Naive B cell (primary cell): ENCODE measurements around the gene TRAPPC6A. TPM values are rescaled to one million over a fixed set of nuclear protein-coding genes. Genes with fewer than 3 reads are reported as not detected.
A peak's percentile ranks its signal among the peaks of the same experiment; 100 is the strongest.

Experiments
- ATAC-seq, 2 donors: fragments of 150-1000 bp; cut with Tn5 transposase; 2 replicates each; pipeline ENCODE4 v1.10.0; 2021; ENCODE audit warnings: low read depth in 2 of 2, mild to moderate bottlenecking in 2 of 2, moderate library complexity in 2 of 2
- DNase-seq: peaks from one replicate; pipeline ENCODE4 v3.0.0; 2022
- H3K27ac Mint-ChIP-seq, 6 donors: one replicate each; pipeline ENCODE4 v1.8.0; 2020 to 2022; ENCODE audit warnings: mild to moderate bottlenecking in 6 of 6, mixed read lengths in 6 of 6, moderate library complexity in 5 of 6, inconsistent platforms in 2 of 6
- H3K27me3 Mint-ChIP-seq, 3 donors: one replicate each; pipeline ENCODE4 v1.8.0; 2021 to 2022; ENCODE audit warnings: mixed read lengths in 3 of 3, mild to moderate bottlenecking in 1 of 3
- H3K36me3 Mint-ChIP-seq, 2 donors: one replicate each; pipeline ENCODE4 v1.8.0; 2020 to 2022; ENCODE audit warnings: mixed read lengths in 2 of 2, inconsistent platforms in 1 of 2, mild to moderate bottlenecking in 1 of 2
- H3K4me1 Mint-ChIP-seq, 3 donors: one replicate each; pipeline ENCODE4 v1.8.0; 2020 to 2022; ENCODE audit warnings: mixed read lengths in 3 of 3, inconsistent platforms in 1 of 3, mild to moderate bottlenecking in 1 of 3, moderate library complexity in 1 of 3
- H3K4me3 Mint-ChIP-seq, 8 donors: one replicate each; pipeline ENCODE4 v1.8.0; 2020 to 2022; ENCODE audit warnings: mild to moderate bottlenecking in 8 of 8, mixed read lengths in 8 of 8, moderate library complexity in 8 of 8, inconsistent platforms in 2 of 8
- H3K9me3 Mint-ChIP-seq, 7 donors: one replicate each; pipeline ENCODE4 v1.8.0; 2020 to 2022; ENCODE audit warnings: mixed read lengths in 7 of 7, mild to moderate bottlenecking in 5 of 7, inconsistent platforms in 2 of 7, moderate library complexity in 1 of 7
- polyA plus RNA-seq, 6 donors: library from polyadenylated mRNA; unstranded; fragments of 300-500 nt; fragmentation: Illumina TruSeq; gene quantifications; one replicate each; pipeline ENCODE4 v1.2.3, GENCODE V29; 2021; ENCODE audit warnings: low read depth in 6 of 6

The TRAPPC6A gene
- polyA plus RNA-seq, 6 donors from 2014 or later: 114 to 248 (median 134) TPM

- H3K27me3 Mint-ChIP-seq: peaks cover 0 to 10% (median 10%) of the 10 kb centered on the region in 3 donors
- H3K4me3 Mint-ChIP-seq: peak overlapping the region in 3 of 8 donors; percentile 15 to 69 (median 44)
- peak; percentile 89 to 90 for ATAC-seq
- DNase-seq: peak; percentile 30
- peak overlapping the region in 3 of 6 donors; percentile 15 to 78 (median 73) for H3K27ac Mint-ChIP-seq
- H3K36me3 Mint-ChIP-seq: no peaks in the 10 kb centered on the region
- no peaks in the 10 kb centered on the region for H3K9me3 Mint-ChIP-seq
- peaks cover 16 to 30% (median 22%) of the 10 kb centered on the region in 3 donors for H3K4me1 Mint-ChIP-seq
These were observed 13.3 kb downstream of the TRAPPC6A start for GRCh38 chr19:45164577-45165335.

GRCh38 chr19:45163751-45164460, 14.1 kb downstream of the TRAPPC6A start:
- no peaks in the 10 kb centered on the region for H3K36me3 Mint-ChIP-seq
- no peak for DNase-seq
- no peaks in the 10 kb centered on the region for H3K9me3 Mint-ChIP-seq
- peaks cover 0 to 19% (median 11%) of the 10 kb centered on the region in 3 donors for H3K27me3 Mint-ChIP-seq
- peak in 1 of 2 donors; percentile 4 for ATAC-seq
- peak overlapping the region in 4 of 8 donors; percentile 19 to 66 (median 52) for H3K4me3 Mint-ChIP-seq
- H3K27ac Mint-ChIP-seq: peak overlapping the region in 4 of 6 donors; percentile 73 to 79 (median 77)
- H3K4me1 Mint-ChIP-seq: peaks cover 16 to 30% (median 22%) of the 10 kb centered on the region in 3 donors

GRCh38 chr19:45163156-45163555, 14.9 kb downstream of the TRAPPC6A start:
- no peak for ATAC-seq
- DNase-seq: no peak
- Mint-ChIP-seq H3K36me3 (no peaks in the 10 kb centered on the region), H3K27ac (no peak overlapping the region), H3K27me3 (peaks cover 0 to 26% (median 18%) of the 10 kb centered on the region in 3 donors), H3K4me1 (peaks cover 16 to 33% (median 26%) of the 10 kb centered on the region in 3 donors), H3K9me3 (no peaks in the 10 kb centered on the region), H3K4me3 (peak overlapping the region in 1 of 8 donors; percentile 21)

- H3K4me3 Mint-ChIP-seq: no peak overlapping the region
- no peaks in the 10 kb centered on the region for H3K9me3 Mint-ChIP-seq
- H3K27me3 Mint-ChIP-seq: peaks cover 0 to 31% (median 22%) of the 10 kb centered on the region in 3 donors
- H3K27ac Mint-ChIP-seq: no peak overlapping the region
- H3K4me1 Mint-ChIP-seq: peaks cover 16 to 36% (median 28%) of the 10 kb centered on the region in 3 donors
- ATAC-seq (no peak), DNase-seq (no peak)
- H3K36me3 Mint-ChIP-seq: no peaks in the 10 kb centered on the region
These were observed 15.4 kb downstream of the TRAPPC6A start for GRCh38 chr19:45162608-45163143.

- no peaks in the 10 kb centered on the region for H3K36me3 Mint-ChIP-seq
- H3K27ac Mint-ChIP-seq: no peak overlapping the region
These were observed 16.1 kb downstream of the TRAPPC6A start for GRCh38 chr19:45161738-45162607.

GRCh38 chr19:45160870-45161737, 16.9 kb downstream of the TRAPPC6A start, which contains the start of gene NKPD1:
TSS of gene NKPD1 (minus strand) at chr19:45160982. CDS start at chr19:45160150, 832 bp downstream.
- no peaks in the 10 kb centered on the region for H3K9me3 Mint-ChIP-seq
- DNase-seq: no peak
- peaks cover 5 to 44% (median 33%) of the 10 kb centered on the region in 3 donors for H3K27me3 Mint-ChIP-seq
- no peaks in the 10 kb centered on the region for H3K36me3 Mint-ChIP-seq
- H3K27ac Mint-ChIP-seq: peak within 1 kb of the TSS in 2 of 6 donors; percentile 52 to 88
- ATAC-seq: no peak
- H3K4me1 Mint-ChIP-seq: peaks cover 16 to 31% (median 28%) of the 10 kb centered on the region in 3 donors
- peak within 1 kb of the TSS in 1 of 8 donors; percentile 48 for H3K4me3 Mint-ChIP-seq

More at GRCh38 chr19:45161738-45162607, 16.1 kb downstream of the TRAPPC6A start:
- peaks cover 3 to 35% (median 28%) of the 10 kb centered on the region in 3 donors for H3K27me3 Mint-ChIP-seq
- no peaks in the 10 kb centered on the region for H3K9me3 Mint-ChIP-seq
- DNase-seq (no peak), ATAC-seq (no peak)
- no peak overlapping the region for H3K4me3 Mint-ChIP-seq
- H3K4me1 Mint-ChIP-seq: peaks cover 16 to 34% (median 28%) of the 10 kb centered on the region in 3 donors

- Mint-ChIP-seq H3K9me3 (no peaks in the 10 kb centered on the region), H3K27me3 (peaks cover 5 to 53% (median 41%) of the 10 kb centered on the region in 3 donors), H3K36me3 (no peaks in the 10 kb centered on the region), H3K4me3 (no peak overlapping the region), H3K27ac (peak overlapping the region in 1 of 6 donors; percentile 88), H3K4me1 (peaks cover 12 to 31% (median 23%) of the 10 kb centered on the region in 3 donors)
- no peak for DNase-seq
- no peak for ATAC-seq
These were observed 18.1 kb downstream of the TRAPPC6A start for GRCh38 chr19:45159971-45160324.

GRCh38 chr19:45159210-45159970, 18.6 kb downstream of the TRAPPC6A start:
- H3K27me3 Mint-ChIP-seq: peaks cover 5 to 57% (median 43%) of the 10 kb centered on the region in 3 donors
- H3K4me3 Mint-ChIP-seq: no peak overlapping the region
- H3K36me3 Mint-ChIP-seq: no peaks in the 10 kb centered on the region
- DNase-seq (no peak), ATAC-seq (no peak)
- H3K9me3 Mint-ChIP-seq: no peaks in the 10 kb centered on the region
- peak overlapping the region in 1 of 6 donors; percentile 86 for H3K27ac Mint-ChIP-seq
- H3K4me1 Mint-ChIP-seq: peaks cover 9 to 28% (median 23%) of the 10 kb centered on the region in 3 donors

GRCh38 chr19:45158503-45159209, 19.4 kb downstream of the TRAPPC6A start:
- Mint-ChIP-seq H3K9me3 (no peaks in the 10 kb centered on the region), H3K4me3 (no peak overlapping the region), H3K27ac (peak overlapping the region in 1 of 6 donors; percentile 86), H3K36me3 (no peaks in the 10 kb centered on the region), H3K4me1 (peaks cover 8 to 28% (median 23%) of the 10 kb centered on the region in 3 donors), H3K27me3 (peaks cover 11 to 64% (median 50%) of the 10 kb centered on the region in 3 donors)
- DNase-seq (no peak), ATAC-seq (no peak)

GRCh38 chr19:45156751-45157150, 21.3 kb downstream of the TRAPPC6A start:
- Mint-ChIP-seq H3K9me3 (no peaks in the 10 kb centered on the region), H3K36me3 (no peaks in the 10 kb centered on the region), H3K4me1 (peaks cover 12 to 35% (median 27%) of the 10 kb centered on the region in 3 donors), H3K27me3 (peaks cover 15 to 74% (median 53%) of the 10 kb centered on the region in 3 donors), H3K4me3 (no peak overlapping the region), H3K27ac (peak overlapping the region in 2 of 6 donors; percentile 52 to 67)
- ATAC-seq (no peak), DNase-seq (no peak)
